Measurements from ENCODE around the gene MSI2.

Gene MSI2

GRCh38 chr17:57713140-57713539 lies 456.8 kb downstream of the MSI2 start:
- no peak for DNase-seq

- no peak for DNase-seq
Observed at GRCh38 chr17:57714665-57715180, 458.4 kb downstream of the MSI2 start.

GRCh38 chr17:57715981-57716380 lies 459.7 kb downstream of the MSI2 start:
- DNase-seq, result no peak

- DNase-seq, result no peak
Observed at GRCh38 chr17:57718878-57719277, 462.6 kb downstream of the MSI2 start.

GRCh38 chr17:57720386-57721035 lies 464.2 kb downstream of the MSI2 start:
- no peak for DNase-seq

GRCh38 chr17:57721967-57722703 lies 465.8 kb downstream of the MSI2 start:
- DNase-seq, result no peak

- DNase-seq, result no peak
Observed at GRCh38 chr17:57722704-57723043, 466.4 kb downstream of the MSI2 start.

- no peak for DNase-seq
Observed at GRCh38 chr17:57723427-57724025, 467.2 kb downstream of the MSI2 start.

- no peak for DNase-seq
Observed at GRCh38 chr17:57724026-57724728, 467.9 kb downstream of the MSI2 start.

GRCh38 chr17:57724729-57725125 lies 468.4 kb downstream of the MSI2 start:
- no peak for DNase-seq

- no peak for DNase-seq
Observed at GRCh38 chr17:57726213-57726790, 470.0 kb downstream of the MSI2 start.

- no peak for DNase-seq
Observed at GRCh38 chr17:57726838-57727237, 470.5 kb downstream of the MSI2 start.

- DNase-seq, result no peak
Observed at GRCh38 chr17:57727630-57728175, 471.4 kb downstream of the MSI2 start.

- no peak for DNase-seq
Observed at GRCh38 chr17:57730026-57730701, 473.8 kb downstream of the MSI2 start.

GRCh38 chr17:57732062-57732461 lies 475.7 kb downstream of the MSI2 start:
- DNase-seq, result no peak

GRCh38 chr17:57733085-57733484 lies 476.8 kb downstream of the MSI2 start:
- DNase-seq, result no peak

Data from CD4-positive, alpha-beta T cell treated with Interleukin-10 for 1 hour (primary cell).